ENCODE data around the gene MTG2. TPM values are rescaled to one million over a fixed set of nuclear protein-coding genes. Genes with fewer than 3 reads are reported as not detected.

The MTG2 gene
- total RNA-seq, 2 donors from 2014 or later = 30.4 to 46.7 TPM

GRCh38 chr20:62223571-62223970 lies 40.7 kb downstream of the MTG2 start:
- DNase-seq = no peak
- Histone ChIP-seq H3K4me1 (no peaks in the 10 kb centered on the region), H3K36me3 (no peaks in the 10 kb centered on the region), H3K27me3 (peaks cover 39% of the 10 kb centered on the region), H3K9me3 (no peaks in the 10 kb centered on the region), H3K4me3 (no peak overlapping the region), H3K27ac (no peak overlapping the region), H3K9ac (ENCODE audit: low read depth in 2 of 2, low read length in 2 of 2) (no peak overlapping the region)
- no peak for TF ChIP-seq CTCF (IDR thresholded peaks at IDR 0.05)
- intact Hi-C loops (cut with DNase I) = no loop called here

GRCh38 chr20:62224113-62224855 lies 41.5 kb downstream of the MTG2 start:
- intact Hi-C loops (cut with DNase I) = no loop called here
- Histone ChIP-seq H3K9ac (ENCODE audit: low read depth in 2 of 2, low read length in 2 of 2) (no peak overlapping the region), H3K4me1 (no peaks in the 10 kb centered on the region), H3K27me3 (peaks cover 32% of the 10 kb centered on the region), H3K27ac (no peak overlapping the region), H3K4me3 (no peak overlapping the region), H3K9me3 (no peaks in the 10 kb centered on the region), H3K36me3 (no peaks in the 10 kb centered on the region)
- no peak for DNase-seq
- no peak for TF ChIP-seq CTCF (IDR thresholded peaks at IDR 0.05)

GRCh38 chr20:62225026-62225425 lies 42.2 kb downstream of the MTG2 start:
- Histone ChIP-seq H3K27ac (no peak overlapping the region), H3K9ac (ENCODE audit: low read depth in 2 of 2, low read length in 2 of 2) (no peak overlapping the region), H3K4me3 (no peak overlapping the region), H3K4me1 (no peaks in the 10 kb centered on the region), H3K36me3 (no peaks in the 10 kb centered on the region), H3K27me3 (peaks cover 28% of the 10 kb centered on the region), H3K9me3 (no peaks in the 10 kb centered on the region)
- no peak for TF ChIP-seq CTCF (IDR thresholded peaks at IDR 0.05)
- no peak for DNase-seq
- intact Hi-C loops (cut with DNase I) = no loop called here

- no peak overlapping the region for H3K27ac ChIP-seq
- H3K27me3 ChIP-seq = peaks cover 21% of the 10 kb centered on the region
Observed at GRCh38 chr20:62225820-62226635, 43.2 kb downstream of the MTG2 start.

More at GRCh38 chr20:62225820-62226635, 43.2 kb downstream of the MTG2 start:
- Histone ChIP-seq H3K36me3 (no peaks in the 10 kb centered on the region), H3K9ac (ENCODE audit: low read depth in 2 of 2, low read length in 2 of 2) (no peak overlapping the region), H3K9me3 (no peaks in the 10 kb centered on the region), H3K4me1 (no peaks in the 10 kb centered on the region), H3K4me3 (no peak overlapping the region)
- intact Hi-C loops (cut with DNase I) = no loop called here
- no peak for TF ChIP-seq CTCF (IDR thresholded peaks at IDR 0.05)
- no peak for DNase-seq
